ENCODE results near the gene RECK.
"Not testable (repeated sequence)": the region's sequence is repeated elsewhere in the genome, so short reads cannot be mapped to it uniquely, and the experiment has no call there.

Gene RECK

GRCh38 chr9:36151316-36152210 is 114.8 kb downstream of the RECK start:
- DNase-seq (ENCODE audit: extremely low read depth, low read depth), result no peak
- TF ChIP-seq, protein P1, sequence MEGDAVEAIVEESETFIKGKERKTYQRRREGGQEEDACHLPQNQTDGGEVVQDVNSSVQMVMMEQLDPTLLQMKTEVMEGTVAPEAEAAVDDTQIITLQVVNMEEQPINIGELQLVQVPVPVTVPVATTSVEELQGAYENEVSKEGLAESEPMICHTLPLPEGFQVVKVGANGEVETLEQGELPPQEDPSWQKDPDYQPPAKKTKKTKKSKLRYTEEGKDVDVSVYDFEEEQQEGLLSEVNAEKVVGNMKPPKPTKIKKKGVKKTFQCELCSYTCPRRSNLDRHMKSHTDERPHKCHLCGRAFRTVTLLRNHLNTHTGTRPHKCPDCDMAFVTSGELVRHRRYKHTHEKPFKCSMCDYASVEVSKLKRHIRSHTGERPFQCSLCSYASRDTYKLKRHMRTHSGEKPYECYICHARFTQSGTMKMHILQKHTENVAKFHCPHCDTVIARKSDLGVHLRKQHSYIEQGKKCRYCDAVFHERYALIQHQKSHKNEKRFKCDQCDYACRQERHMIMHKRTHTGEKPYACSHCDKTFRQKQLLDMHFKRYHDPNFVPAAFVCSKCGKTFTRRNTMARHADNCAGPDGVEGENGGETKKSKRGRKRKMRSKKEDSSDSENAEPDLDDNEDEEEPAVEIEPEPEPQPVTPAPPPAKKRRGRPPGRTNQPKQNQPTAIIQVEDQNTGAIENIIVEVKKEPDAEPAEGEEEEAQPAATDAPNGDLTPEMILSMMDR (IDR thresholded peaks at IDR 0.05; ENCODE audit: low read depth, low read length), result no peak

- TF ChIP-seq, protein P1 (IDR thresholded peaks at IDR 0.05; ENCODE audit: low read depth, low read length), result no peak
- DNase-seq (ENCODE audit: extremely low read depth, low read depth), result no peak
Measured at GRCh38 chr9:36152741-36153438, 116.2 kb downstream of the RECK start.

DNA sequence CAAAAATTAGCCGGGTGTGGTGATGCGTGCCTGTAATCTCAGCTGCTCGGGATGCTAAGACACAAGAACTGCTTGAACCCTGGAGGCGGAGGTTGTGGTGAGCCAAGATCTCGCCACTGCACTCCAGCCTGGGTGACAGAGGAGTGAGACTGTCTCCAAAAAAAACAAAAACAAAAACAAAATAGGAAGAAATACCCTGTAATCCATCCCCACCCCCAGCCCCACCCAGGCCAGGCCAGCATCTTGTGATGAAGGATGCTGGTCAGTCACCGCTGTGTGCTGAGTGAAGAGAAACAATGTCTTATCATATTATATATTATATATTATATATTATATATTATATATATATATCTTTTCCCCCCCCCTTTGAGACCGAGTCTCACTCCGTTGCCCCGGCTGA is 117.0 kb downstream of the RECK start:
- no peak for DNase-seq (ENCODE audit: extremely low read depth, low read depth)
- TF ChIP-seq, protein P1 (IDR thresholded peaks at IDR 0.05; ENCODE audit: low read depth, low read length), result no peak

DNA sequence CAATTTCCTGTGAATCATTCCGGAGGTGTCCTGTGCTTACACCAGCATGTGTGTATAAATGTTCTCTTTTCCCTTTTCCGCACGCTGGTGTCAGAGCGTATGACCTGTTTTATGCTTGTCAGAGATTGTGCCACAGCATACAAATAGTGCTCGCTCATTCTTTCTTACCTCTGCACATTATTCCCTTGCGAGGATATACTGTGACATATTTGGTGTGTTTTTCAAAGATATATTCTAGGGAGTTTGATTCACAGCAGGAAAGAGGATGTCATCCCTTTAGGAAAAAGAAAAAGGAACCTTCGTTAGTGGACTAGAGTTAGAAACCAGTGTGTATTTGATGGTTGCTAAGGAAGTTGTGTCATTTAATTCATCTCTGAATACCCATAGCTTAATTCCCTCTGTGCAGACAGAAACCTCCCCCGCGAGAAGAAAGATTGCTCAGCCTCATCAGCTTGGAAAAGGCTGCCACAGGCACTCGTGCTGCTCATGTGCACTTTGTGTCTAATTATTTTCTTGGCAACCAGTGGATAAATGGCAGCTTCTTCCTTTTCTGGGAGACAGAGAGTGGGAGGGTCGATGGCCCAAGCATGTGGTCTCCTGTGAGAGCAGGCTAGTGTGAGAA is 117.7 kb downstream of the RECK start:
- TF ChIP-seq, protein P1 (IDR thresholded peaks at IDR 0.05; ENCODE audit: low read depth, low read length), result no peak
- DNase-seq (ENCODE audit: extremely low read depth, low read depth), result no peak

GRCh38 chr9:36156116-36156515 is 119.4 kb downstream of the RECK start:
- DNase-seq (ENCODE audit: extremely low read depth, low read depth), result no peak
- TF ChIP-seq, protein P1 (IDR thresholded peaks at IDR 0.05; ENCODE audit: low read depth, low read length), result no peak

DNA sequence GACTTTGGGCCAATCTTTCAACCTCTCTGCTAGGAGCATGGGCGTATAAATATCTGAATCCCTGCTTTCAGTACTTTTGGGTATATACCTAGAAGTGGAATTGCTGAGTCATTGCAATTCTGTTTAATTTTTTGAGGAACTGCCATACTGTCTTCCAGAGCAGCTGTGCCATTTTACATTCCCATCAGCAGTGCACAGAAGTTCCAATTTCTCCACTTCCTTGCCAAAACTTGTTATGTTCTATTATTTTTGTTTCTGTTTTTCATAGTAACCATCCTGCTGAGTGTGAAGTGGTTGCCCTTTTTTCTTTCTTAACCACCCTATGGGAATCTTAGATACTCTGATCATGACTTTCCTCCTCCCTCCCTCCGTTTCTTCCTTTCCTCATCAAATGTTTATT is 121.4 kb downstream of the RECK start:
- DNase-seq (ENCODE audit: extremely low read depth, low read depth), result no peak
- TF ChIP-seq, protein P1 (IDR thresholded peaks at IDR 0.05; ENCODE audit: low read depth, low read length), result no peak

- TF ChIP-seq, protein P1 (IDR thresholded peaks at IDR 0.05; ENCODE audit: low read depth, low read length), result no peak
- DNase-seq (ENCODE audit: extremely low read depth, low read depth), result no peak
Measured at GRCh38 chr9:36158917-36159316, 122.2 kb downstream of the RECK start.

DNA sequence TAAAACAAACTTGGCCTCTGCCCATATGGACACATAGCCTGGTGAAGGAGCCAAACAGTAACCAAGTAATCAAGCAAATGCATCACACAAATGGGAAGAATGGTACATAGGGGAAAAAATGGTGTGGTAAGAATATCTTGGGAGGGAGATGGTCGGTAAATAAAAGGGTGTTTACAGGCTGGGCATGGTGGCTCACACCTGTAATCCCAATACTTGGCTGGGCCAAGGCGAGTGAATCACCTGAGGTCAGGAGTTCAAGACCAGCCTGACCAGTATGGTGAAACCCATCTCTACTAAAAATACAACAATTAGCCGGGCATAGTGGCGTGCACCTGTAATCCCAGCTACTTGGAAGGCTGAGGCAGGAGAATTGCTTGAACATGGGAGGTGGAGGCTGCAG is 122.8 kb downstream of the RECK start:
- DNase-seq (ENCODE audit: extremely low read depth, low read depth), result not testable (repeated sequence)

GRCh38 chr9:36160126-36160525 is 123.4 kb downstream of the RECK start:
- not testable (repeated sequence) for DNase-seq (ENCODE audit: extremely low read depth, low read depth)
